ENCODE data around the gene IFNW1.

Gene IFNW1

DNA sequence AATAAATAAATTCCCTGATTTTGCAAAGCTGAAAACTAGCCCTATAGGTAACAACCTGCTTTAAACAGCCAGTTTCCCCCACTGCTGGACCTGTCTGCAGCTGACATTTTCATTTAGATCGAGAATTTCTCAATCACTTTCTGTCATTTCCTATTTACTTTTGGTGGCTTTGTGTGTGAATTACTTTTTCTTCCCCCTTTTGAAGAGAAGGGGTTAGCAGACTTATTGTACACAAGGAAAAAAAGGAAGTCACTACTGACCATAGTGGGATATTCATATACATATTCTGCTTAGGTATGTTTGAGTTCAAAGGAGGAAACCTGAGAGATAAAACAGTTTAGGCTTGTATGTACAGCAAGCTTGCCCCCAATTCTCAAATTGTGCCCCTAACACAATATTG is 36.8 kb downstream of the IFNW1 start:
- no peak for DNase-seq

DNA sequence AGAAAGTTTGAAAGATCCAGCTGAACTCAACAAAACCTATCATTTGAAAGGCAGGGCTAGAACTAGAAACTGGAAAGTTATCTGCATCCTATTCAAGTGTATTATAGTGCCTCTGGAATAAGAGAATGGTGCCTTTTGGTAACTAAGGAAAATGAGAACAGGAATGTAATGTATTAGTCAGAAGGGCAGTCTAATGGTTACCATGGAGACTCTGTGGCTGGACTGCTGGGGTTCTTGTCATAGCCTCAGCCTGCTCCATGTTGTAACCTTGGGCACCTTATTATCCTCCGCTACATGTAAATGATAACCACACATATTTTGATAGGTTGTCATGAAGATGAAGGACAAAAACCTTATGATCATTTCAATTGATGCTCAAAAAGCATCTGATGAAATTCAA is 39.3 kb downstream of the IFNW1 start:
- DNase-seq = no peak

DNA sequence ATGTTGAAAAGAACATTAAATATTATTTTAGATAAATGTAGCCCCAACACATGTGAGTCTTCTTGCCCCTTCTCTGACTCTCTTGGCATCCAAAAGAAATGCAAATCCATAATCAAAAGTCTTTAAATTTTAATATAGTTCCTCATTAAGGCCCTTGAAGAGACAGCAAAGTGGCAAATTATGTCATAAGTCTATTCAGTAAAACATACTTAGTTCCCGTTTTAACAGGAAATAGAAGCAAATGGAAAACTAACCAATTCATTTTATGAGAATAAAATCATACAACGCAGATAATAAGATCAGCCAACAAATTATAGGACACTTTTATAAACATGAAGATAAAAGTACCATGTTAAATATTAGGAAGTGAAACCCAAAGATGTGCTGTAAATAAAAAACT is 43.8 kb downstream of the IFNW1 start:
- DNase-seq = no peak

DNA sequence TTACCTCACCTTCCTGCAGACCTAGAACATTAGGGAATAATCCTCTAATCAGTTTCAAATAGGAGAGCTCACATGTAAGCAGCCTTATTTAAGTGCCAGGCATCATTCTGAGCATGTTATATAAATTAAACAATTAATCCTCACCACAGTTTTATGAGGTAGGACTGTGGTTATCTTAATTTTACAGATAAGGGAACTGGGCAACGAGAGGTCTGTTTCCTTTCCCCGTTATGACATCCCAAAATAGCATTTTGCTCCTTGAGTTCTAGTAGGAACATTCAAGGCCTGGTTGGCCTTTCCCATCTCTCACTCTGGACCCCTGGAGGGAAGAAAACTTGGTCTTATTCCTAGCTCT is 44.8 kb downstream of the IFNW1 start:
- no peak for DNase-seq

DNA sequence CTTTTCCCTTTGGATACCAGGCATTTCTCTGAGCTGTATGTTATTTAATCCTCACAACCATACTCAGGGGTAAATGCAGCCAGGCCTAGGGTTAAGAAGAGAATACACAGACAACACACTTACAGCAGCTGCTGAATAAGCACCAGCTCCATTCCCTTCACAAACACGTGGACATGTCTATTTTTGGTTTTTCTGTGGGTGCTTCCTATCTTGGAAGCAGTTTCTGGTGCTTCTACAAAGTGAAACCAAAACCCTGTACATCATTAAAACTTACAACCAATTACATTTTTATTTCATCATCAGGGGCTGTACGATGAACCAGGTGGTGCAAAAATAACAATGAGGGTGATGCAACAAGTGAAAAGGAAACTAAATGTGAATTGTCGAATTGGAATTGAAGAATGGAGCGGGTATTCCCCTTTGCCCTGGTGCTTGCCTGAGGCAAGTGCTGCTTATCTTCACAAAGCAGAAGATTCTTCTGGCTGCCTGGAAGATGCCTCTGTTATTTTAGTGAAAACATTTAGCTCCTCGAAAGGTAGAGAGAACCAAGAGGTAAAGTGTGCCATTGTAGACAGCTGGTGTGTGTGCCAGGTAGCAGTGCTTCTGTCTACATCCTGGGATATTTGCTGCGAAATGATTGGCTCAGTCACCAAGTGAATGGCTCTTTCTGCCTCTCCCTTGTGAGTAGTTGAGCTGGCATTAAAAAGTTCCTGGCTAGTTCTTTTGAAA is 45.3 kb downstream of the IFNW1 start:
- no peak for DNase-seq

DNA sequence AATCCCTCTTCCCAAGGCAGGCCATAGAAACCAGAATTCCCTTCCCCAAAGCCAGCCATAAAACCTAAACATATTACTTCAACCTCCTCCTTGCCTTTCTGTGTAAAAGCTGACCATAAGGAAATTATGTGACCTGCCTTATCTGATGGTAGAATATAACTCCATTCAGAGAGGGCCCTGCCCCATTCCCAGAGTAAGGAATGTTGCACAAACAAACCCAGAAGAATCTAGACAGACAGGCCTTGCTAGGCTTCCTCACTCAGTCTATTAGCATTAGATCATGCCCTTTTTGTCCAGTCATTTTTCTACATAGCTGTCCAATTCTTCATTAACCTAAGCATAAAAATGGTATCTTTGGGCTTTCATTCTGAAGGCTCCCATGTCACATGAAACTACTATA is 46.1 kb downstream of the IFNW1 start:
- DNase-seq = no peak
